Measurements from ENCODE around the gene LBH. TPM values are rescaled to one million over a fixed set of nuclear protein-coding genes. Genes with fewer than 3 reads are reported as not detected.

Gene LBH
- total RNA-seq, 1 donor from 2014 or later, result 137 TPM

GRCh38 chr2:30306522-30306921, 75.2 kb downstream of the LBH start:
- no peak overlapping the region for H3K4me3 Mint-ChIP-seq (ENCODE audit: unreplicated experiment)
- peaks cover 4% of the 10 kb centered on the region for H3K9me3 Mint-ChIP-seq (ENCODE audit: unreplicated experiment)
- no peaks in the 10 kb centered on the region for H3K36me3 Mint-ChIP-seq (ENCODE audit: low read depth, unreplicated experiment)
- TF ChIP-seq CTCF (IDR thresholded peaks at IDR 0.05; ENCODE audit: unreplicated experiment), result no peak
- no peak overlapping the region for H3K27ac Mint-ChIP-seq (ENCODE audit: unreplicated experiment)
- H3K27me3 Mint-ChIP-seq (ENCODE audit: unreplicated experiment), result peaks cover 5% of the 10 kb centered on the region
- H3K4me1 Mint-ChIP-seq (ENCODE audit: unreplicated experiment), result peaks cover 2% of the 10 kb centered on the region
- no peak for DNase-seq (ENCODE audit: low spot score)

GRCh38 chr2:30308280-30308679, 76.9 kb downstream of the LBH start:
- H3K4me1 Mint-ChIP-seq (ENCODE audit: unreplicated experiment), result no peaks in the 10 kb centered on the region
- no peak for TF ChIP-seq CTCF (IDR thresholded peaks at IDR 0.05; ENCODE audit: unreplicated experiment)
- no peaks in the 10 kb centered on the region for H3K36me3 Mint-ChIP-seq (ENCODE audit: low read depth, unreplicated experiment)
- no peak for DNase-seq (ENCODE audit: low spot score)
- H3K27ac Mint-ChIP-seq (ENCODE audit: unreplicated experiment), result no peak overlapping the region
- no peak overlapping the region for H3K4me3 Mint-ChIP-seq (ENCODE audit: unreplicated experiment)
- H3K27me3 Mint-ChIP-seq (ENCODE audit: unreplicated experiment), result peaks cover 5% of the 10 kb centered on the region
- H3K9me3 Mint-ChIP-seq (ENCODE audit: unreplicated experiment), result no peaks in the 10 kb centered on the region

Other genes with a start within 250 kb of the LBH start
- gene YPEL5, start 84.5 kb upstream of the LBH start, total RNA-seq (ENCODE audit: unreplicated experiment), result 120 TPM
- 20.9 TPM for gene LCLAT1, start 215.7 kb downstream of the LBH start, total RNA-seq (ENCODE audit: unreplicated experiment)